ENCODE data around the gene FAM50B.

Gene FAM50B

DNA sequence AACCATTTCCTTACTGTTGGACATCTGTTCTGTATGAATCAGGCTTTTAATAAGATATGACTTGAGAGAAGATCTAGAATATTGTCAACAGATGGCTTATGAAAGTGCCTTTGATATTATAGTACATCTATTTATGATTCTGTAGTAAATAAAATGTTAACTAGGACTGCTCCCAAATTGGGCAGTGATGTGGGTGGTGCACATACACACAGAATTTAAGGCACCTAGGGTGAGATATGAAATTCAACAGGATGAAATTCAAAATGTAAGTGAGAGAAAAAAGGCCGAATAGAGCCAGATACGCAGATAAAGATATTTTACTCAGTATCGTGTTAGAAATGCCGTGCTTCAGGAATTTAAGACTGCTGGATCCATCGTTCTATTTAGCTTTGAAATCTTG lies 26.3 kb downstream of the FAM50B start:
- DNase-seq: no peak

DNA sequence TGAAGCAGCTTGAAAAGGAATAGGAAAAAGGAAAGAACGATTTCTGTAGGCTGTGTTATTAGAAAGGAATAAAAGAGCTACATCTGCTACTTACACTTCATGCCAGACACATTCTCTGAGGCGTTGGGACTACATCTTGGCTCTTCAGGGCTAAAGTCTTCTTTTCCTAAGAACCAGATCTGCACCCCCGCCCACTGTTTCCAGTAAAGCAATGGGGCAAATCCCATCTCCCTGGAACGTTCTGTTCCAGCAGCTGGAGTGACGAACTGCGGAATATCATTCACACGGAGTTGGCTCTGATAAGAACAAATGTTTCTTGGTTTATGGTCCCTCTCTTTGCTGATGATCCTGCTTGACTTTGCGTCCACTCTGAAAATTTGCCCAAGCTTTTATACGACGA lies 26.9 kb downstream of the FAM50B start:
- no peak for DNase-seq

DNA sequence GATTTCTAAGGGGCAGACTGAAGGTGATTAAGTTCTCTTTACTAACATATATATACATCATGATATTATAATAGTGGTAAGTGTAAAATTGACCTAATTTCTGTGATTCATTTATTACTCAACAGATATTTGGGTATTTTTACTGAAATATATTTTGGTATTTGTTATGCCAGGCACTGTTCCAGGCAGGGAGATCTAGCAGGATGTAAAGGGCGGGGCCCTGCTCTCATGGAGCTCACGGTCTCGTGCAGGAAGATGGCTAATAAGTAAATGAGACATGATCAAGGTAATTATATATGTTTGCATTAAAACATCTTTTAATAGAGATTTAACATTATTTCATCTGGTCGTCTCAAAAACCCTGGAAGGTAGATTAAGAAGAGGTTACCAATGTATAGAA lies 27.7 kb downstream of the FAM50B start:
- DNase-seq: no peak

DNA sequence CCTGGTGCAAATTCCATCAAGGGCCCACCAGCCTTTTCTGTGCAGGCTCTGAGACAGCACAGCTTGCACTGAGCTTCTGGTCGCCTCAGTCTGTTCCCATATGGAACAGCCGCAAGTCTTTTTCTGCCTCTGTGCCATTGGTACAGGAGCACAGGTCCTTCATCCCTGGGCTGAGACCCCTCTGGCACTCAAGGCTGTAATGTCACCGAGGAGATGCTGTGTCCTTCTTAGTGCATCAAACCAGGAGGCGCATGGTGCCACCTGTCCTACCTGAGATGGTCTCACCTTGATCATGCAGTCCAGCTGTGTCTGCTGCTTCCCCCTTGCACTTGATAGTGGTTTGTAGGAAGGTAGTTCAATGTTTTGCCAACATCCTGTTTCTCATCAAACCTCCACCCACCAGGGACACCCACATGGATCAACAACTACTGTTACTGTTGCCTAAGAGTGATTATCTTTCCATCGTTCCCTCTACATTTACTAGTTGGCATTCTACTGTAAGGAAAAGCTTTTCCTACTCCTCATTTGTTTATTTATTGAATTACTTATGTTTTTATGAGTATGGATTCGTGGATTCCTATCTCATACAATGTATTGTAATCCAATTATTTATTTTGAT lies 29.0 kb downstream of the FAM50B start:
- no peak for DNase-seq

DNA sequence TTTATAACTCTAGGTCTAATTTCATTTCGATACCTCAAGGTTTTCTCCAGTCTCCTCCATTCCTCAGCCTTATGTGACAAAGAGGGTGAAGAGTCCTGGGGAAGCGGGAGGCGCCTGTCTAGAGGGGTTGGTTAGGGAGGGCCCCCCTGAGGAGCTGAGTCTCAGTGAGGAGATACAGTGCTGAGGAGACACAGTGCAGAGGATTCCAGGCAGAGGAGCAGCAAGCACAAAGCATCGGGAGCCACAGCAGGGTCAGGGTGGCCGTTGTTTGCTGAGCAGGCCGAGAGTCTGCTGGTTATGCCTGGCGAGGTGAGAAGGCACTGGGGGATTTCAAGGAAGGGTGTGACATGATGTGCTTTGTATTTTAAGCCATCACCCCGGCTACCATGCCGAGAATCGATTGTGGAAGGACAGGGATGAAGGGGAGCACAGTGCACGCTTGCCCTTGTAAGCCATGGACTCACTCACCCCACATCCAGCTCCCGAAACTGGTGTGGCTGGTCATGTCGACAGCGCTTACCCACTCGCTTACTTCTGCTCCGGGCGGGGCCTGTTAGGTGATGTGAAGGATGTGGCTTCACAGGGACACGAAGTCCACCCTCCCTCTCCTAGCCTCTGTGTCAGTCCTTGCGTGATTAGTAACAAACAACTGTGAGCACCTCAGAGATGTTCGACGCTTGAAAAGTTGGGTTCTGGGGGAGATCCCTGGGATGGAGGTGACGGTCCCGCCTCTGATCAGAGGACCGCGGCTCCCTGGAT lies 30.2 kb downstream of the FAM50B start:
- no peak for DNase-seq

DNA sequence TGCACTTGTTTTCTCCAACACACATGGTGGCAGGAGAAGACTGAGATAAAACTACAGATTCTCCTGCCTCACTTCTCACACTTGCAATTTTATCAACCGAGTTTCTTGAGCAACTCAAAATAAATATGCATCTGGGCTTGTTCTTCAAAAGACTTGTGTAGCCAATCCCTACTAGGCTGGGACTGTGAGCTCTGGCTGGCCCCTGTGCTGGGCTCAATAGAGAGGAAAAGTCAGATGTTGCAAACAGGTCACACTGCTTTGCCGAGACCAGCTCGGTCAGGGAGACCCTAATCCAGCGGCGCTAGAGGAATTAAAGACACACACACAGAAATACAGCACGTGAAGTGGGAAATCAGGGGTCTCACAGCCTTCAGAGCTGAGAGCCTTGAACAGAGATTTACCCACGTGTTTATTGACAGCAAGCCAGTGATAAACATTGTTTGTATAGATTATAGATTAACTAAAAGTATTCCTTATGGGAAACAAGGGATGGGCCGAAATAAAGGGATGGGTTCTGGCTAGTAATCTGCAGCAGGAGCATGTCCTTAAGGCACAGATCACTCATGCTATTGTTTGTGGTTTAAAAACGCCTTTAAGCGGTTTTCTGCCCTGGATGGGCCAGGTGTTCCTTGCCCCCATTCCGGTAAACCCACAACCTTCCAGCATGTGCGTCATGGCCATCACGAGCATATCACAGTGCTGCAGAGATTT lies 32.7 kb downstream of the FAM50B start:
- no peak for DNase-seq

DNA sequence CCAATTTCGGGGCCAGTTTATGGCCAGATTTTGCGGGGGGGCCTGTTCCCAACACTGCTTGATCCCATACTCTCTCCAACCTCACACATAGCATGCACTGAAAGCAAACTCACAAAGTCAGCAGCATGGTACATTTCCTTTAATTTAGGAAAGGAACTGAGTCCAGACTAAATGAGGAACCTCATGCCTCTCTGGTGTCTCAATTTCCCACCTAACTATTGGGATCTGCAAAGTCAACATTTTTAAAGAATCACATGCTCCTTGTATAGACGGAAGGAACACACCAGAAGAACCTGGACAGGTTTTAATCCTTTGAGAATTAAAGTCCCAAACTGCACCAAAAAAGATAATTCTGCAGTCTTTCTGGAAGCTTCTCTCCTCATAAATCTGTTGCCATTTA lies 33.3 kb downstream of the FAM50B start:
- DNase-seq: no peak

DNA sequence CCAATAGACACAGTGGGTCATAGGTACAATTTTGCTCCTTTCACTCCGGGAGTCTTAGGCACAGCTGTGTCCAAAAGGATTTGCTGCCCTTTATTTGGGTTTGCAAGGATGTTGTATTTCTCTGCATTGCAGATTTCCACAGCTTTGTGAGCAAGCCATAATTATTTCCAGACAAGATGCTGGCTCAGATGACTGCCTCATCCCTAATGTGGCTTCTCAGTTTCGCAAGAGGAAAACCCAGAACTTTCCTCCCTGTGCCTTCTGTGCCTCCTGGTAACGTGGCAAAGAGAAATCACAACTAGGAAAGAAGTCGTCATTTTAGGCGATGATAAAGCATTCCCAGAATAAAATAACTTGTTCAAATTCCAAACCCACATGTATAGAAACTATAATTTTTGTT lies 33.7 kb downstream of the FAM50B start:
- no peak for DNase-seq

DNA sequence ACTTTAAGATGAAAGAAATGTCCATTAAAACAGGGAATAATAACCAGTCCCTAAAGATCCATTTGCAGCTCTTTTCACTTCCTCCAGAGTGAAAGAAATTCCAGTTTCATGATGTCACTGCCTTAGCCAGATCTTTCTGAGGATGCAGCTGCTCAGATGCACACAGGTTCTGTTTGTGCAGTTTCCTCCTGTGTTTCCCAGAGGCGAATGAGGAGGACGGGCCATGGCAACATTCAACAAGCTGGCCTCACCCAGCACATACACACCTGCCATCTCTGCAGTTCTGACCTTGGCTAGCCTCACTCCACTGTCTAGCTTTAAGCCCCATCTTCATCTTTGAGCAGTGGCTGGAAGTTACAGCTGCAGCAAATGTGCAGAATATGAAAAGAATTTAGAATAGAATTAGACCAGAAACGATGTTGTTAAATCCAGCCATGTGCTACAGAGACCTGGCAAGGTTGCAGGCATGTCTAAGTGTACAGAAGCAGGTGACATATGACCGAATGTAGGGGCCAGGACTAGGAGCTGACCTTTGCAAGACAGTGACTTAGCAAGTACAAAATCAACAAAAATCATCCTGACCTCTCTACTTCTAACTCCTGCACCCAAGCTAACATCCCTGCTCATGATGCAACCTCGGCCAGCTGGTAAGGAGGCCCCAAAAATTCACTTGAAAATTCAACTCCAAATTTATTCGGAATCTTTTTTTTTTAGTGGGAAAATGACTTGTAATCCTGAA lies 35.0 kb downstream of the FAM50B start:
- no peak for DNase-seq

DNA sequence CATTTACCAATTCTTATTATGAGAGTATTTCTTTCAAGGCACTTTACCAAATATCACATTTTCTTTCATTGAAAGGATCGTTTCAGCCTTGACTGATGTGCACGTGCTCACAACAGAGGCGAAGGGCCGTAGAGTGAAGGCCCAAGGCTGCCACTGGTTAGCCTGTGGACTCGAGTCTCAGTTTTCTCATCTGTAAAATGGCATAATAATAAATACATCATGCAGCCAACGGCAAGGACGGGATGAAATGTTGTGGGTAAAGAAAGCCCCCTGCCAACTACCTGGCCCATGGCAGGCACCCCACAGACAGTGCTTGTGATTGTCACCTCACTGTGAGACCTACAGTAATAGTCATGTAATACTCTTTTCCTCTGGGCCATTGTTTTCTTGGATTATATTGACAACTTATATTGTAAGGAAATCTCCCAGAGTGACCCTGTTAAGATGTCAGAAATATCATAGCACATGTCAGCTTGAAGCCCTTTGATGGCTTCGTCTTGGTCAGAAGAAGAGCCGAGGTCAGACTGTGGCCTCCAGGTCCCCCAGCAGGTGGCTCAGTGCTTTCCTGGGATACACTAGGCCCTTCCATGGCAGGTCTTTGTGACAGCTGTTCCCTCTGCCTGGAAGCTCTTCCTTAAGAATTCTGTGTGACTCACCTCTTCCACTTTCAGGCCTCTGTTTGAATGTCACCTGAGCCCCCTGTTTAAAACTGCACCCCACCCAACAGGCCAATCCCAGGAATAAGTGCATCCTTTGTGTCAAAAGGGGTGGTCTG lies 36.3 kb downstream of the FAM50B start:
- DNase-seq: no peak

DNA sequence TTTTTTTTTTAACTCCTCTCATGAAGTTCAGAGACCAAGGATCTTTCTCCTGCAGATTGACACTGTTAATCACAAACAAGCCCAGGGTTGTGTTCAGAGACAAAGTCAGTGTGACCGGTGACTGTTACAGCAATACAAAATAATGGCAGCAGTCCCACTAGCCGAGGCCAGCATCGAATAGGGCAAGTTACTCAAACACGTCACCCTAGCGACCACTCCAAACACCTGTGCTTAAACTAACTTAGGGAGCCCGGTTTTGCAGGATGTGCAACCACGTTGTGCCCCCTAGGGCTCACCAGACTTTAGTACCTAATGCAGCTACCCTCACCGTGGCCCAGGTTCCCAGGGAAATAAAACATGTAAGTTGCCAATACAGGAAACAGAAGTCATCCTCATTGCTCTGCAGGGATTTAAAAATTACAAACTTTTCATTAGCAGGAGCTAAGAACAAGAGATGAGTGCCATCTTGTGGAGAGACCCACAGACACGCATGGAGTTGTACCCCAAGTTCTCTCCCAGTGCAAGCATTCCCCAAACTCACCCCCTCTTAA lies 38.1 kb downstream of the FAM50B start:
- no peak for DNase-seq

DNA sequence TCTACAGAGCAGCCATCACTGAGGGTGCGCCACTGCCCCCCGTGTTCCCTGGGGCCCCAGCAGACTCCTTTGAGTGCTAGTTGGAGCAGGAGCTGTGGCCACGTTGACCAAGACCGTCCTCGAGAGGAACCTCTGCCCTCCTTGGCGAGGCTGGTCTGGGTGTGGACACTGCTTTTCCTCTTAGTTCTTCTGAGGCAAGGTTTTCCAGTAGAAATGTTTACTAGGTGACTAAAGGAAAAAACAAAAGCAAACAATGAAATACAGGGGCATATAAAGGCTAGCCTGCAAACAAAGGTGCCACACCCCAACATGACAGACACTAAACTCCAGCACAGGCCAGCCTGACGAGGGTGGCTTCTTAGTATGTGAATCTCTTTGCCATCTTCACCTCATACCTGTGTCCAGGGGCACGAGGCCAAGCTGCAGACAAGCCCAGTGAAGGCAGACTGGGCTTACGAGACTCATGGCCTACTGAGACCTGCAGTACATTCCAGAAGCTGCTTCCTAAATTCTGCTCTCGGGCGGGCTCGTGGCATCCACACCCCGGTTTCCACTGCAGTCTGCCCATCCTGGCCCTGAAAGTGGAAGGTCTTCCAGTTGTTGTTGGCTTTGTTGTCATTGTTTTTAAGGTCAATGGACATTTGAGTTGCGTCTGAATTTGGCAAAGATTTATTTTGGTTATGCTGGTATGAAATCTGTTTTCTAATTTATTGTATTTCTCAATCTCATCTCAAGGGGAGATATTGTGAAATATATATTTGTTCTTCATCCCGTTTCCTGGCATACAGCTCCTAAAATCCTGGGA lies 39.2 kb downstream of the FAM50B start:
- DNase-seq: no peak

DNA sequence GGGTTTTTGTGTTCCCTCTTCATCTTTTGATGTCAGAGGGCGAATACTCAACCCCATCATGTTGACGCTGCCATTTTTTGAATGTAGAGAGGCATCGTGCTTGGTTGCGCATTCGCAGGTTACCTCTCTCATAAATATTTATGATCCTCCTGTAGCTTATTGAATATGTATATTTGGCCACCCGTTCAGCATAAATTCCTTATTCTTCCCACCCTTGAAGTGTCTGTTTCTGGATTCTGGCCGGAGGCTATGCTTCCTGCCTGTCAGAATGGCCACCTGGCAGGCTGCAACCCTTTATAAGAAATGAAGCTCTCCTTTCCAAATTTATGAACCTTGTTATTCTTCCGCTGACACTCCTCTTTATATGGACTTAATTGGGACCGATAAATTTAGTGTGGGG lies 40.9 kb downstream of the FAM50B start:
- no peak for DNase-seq

DNA sequence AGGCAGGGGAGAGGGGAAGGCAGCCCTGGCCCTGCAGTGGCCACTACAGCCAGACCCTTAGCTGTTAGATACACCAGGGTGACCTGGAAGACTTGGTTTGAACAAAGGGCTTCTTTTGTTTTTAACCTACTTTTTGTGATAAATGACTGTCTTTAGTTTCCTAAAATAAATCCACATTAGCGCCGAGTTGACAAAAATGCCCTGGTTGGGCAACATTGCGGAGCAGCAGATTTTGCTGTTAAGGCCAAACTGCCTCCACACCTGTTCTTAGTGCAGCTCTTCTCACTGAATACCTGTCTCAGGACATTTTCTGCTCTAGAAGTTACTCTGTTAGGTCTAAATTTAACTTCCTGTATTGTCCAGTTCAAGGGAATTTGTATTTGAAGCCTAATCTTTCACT lies 42.7 kb downstream of the FAM50B start:
- DNase-seq: no peak

DNA sequence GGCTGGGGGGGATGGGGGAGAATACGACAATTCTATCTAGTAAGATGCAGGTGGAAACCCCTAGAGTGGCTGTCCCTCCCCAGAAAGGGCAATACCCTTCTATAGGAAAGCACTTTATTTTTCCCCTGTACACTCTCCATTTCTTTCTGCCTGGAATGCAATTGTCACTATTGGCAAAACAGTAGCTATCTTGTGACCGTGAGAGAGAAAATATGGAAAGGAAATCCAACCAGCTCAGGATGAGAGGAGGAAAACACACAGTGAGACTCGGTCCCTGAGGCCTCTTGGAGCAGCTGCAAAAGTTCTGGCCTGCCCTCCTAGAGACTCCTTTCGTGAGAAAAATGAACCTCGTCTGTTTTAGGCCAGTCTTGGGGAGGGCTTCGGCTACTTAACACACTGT lies 43.4 kb downstream of the FAM50B start:
- no peak for DNase-seq

DNA sequence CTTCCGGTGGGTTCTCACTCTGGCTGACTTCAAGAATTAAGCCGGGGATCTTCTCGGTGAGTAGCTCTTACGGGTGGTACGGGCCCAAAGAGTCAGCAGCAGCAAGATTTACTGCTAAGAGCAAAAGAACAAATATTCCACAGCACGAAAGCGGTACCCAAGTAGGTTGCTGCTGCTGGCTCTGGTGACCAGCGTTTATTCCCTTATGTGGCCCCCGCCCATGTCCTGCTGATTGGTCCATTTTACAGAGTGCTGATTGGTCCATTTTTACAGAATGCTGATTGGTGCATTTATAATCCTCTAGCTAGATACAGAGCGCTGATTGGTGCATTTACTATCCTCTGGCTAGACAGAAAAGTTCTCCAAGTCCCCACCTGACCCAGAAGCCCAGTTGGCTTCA lies 44.3 kb downstream of the FAM50B start:
- DNase-seq: no peak

DNA sequence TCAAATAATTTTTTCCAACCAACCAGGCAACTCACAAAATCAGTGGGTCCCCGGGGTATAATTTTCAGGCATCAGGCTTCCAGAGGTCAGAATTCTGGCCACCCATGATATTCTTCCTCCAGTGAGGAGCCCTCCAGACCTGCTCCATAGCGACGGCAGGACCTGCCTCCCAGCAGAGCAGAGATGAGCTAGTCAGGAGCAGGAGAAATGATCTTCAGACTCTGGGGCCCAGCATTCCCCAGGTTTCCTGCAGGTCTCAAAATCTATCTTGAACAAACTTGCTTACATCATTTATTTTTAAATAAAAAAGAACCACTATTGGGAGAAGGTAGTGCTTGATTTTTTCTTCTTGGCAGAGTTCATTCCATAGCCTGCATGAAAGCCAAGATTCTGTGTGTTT lies 44.7 kb downstream of the FAM50B start:
- DNase-seq: no peak

DNA sequence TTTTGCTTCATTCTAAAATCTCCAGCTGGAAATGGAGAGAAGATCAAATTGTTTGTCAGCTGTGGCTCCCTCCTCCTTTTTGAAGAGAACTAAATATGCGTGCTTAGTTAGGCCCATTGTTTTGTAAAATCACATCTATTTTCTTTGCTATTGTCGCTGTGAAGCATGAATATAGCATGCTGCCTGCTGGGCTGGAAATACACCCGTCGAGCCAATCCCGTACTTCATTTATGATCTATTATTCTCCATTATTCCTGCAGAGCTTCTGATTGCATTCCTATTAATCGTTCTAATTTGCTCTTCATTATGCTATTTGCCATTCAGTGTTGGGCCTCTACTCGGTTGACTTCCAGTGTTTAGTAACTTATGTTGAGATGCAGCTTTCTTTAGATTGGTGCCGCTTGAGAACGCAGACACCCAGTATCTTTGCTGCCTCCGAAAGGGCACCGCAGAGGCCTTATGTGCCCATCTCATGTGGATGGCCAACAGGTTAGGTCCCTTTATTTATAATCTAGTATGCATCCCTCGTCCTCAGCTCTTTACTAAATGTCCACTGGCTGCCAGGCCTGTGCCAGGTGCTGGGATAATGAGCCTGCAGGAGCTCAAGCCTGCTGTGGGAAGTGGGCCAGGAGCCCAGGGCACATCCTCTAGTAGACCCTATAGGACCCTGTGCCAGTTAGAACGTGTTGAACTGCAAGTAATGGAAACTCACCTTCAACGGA lies 45.6 kb downstream of the FAM50B start:
- peak; percentile 9 for DNase-seq

DNA sequence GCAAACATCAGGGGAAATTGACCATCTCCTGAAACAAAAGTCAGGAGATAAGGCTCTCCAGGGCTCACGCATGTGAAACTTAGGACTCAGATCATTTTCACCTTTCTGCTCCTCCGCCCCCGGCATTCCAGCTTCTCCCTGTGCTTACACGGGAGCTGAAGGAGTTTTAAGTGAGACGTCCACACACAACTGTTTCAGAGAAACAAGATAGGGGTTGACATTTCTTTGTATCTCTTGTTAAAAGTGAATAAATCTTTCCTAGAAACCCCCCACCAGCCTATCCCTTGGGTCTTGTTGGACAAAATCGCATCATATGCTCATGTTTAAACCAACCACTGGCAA lies 46.1 kb downstream of the FAM50B start:
- no peak for DNase-seq

DNA sequence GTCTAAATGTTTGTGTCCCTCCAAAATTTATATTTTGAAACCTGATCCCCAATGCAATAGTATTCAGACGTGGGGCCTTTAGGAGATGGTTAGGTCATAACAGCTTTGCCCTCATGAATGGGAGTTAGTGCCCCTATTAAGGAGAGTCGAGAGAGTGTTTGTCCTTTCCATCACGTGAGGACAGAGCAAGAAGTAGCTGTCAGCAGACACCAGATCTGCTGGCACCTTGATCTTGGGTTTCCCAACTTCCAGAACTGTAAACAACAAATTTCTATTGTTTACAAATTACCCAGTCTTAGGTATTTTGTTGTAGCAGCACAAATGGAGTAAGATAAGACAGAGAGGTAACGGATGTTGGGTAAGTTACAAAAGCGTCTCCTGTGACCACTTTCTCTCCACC lies 46.6 kb downstream of the FAM50B start:
- no peak for DNase-seq

Measured in NCI-H1105 treated with DMSO at 0.1 percent for 48 hours (cell line).